Endothelial cell of umbilical vein (primary cell): ENCODE data around the gene SEMA5A. TPM values are rescaled to one million over a fixed set of nuclear protein-coding genes. Genes with fewer than 3 reads are reported as not detected.

ENCODE experiments used
- BruUV-seq: library from RNA; stranded (reverse); fragments of 400-500 nt; replicated peaks from 2 replicates; lab custom pipeline; 2021; lab: Mats Ljungman, UMichigan
- CTCF ChIA-PET: fragments of 300-600, 350-600 bp; sonication (Branson Sonifier 250); formaldehyde crosslinking; loops from one replicate; lab custom pipeline; 2021; ENCODE audit warnings: antibody characterized with exemption, inconsistent platforms; lab: Charles Lee
- POLR2A ChIA-PET: fragments of 300-600, 350-600 bp; sonication (Branson Sonifier 250); formaldehyde crosslinking; loops from one replicate; lab custom pipeline; 2021; ENCODE audit warnings: antibody characterized with exemption, inconsistent platforms; lab: Charles Lee
- DNase-seq: peaks from one replicate; pipeline ENCODE4 v3.0.0-alpha.2; 2011; ENCODE audit warnings: low read depth, low spot score
- FAIRE-seq: peaks from 2 replicates; lab custom pipeline; 2011; peaks lifted over from hg19 to GRCh38; lab: Jason Lieb, UNC
- H2AFZ ChIP-seq: 2 replicates; pipeline ENCODE4 v1.6.0; 2012; ENCODE audit warnings: low read depth, low read length, control low read depth, inconsistent platforms
- H3K27ac ChIP-seq: 2 replicates; pipeline ENCODE4 v1.5.1; 2011; ENCODE audit warnings: low read depth, mild to moderate bottlenecking, control low read depth, low read length, moderate library complexity; ENCODE audit not compliant: insufficient read depth
- H3K27me3 ChIP-seq, 2 experiments: 2 replicates each; pipeline versions ENCODE4 v1.6.0 to v1.6.1; 2011; ENCODE audit warnings: low read length in 2 of 2, mixed read lengths in 1 of 2; ENCODE audit not compliant: control insufficient read depth in 2 of 2, insufficient read depth in 2 of 2
- H3K36me3 ChIP-seq, 2 experiments: 2 replicates in 1 of 2; 3 replicates in 1 of 2; pipeline ENCODE4 v1.5.1; 2011; ENCODE audit warnings: low read length in 2 of 2, mild to moderate bottlenecking in 1 of 2, moderate library complexity in 1 of 2; ENCODE audit not compliant: control insufficient read depth in 2 of 2, insufficient read depth in 2 of 2; ENCODE audit errors: extremely low read depth in 1 of 2
- H3K4me1 ChIP-seq: 3 replicates; pipeline ENCODE4 v1.5.1; 2011; ENCODE audit warnings: mild to moderate bottlenecking, low read length; ENCODE audit not compliant: control insufficient read depth, insufficient read depth; ENCODE audit errors: extremely low read depth
- H3K4me2 ChIP-seq: 2 replicates; pipeline ENCODE4 v1.6.1; 2011; ENCODE audit warnings: low read length, control low read depth, mixed read lengths; ENCODE audit not compliant: insufficient read depth
- H3K4me3 ChIP-seq, 3 experiments: fragments of 200-600 bp in 1 of 3; sonication (generic), shearing (Covaris generic) in 1 of 3; replicated peaks in 1 of 3; 2 replicates each; pipeline ENCODE4 v1.5.1; 2011 to 2016; ENCODE audit warnings: control low read depth in 3 of 3, low read length in 3 of 3, mild to moderate bottlenecking in 2 of 3, inconsistent platforms in 1 of 3, low read depth in 1 of 3, moderate library complexity in 1 of 3; ENCODE audit not compliant: insufficient read depth in 1 of 3
- H3K79me2 ChIP-seq: 2 replicates; pipeline ENCODE4 v1.6.0; 2012; ENCODE audit warnings: low read length, inconsistent platforms; ENCODE audit not compliant: control insufficient read depth, insufficient read depth
- H3K9ac ChIP-seq: replicated peaks from 2 replicates; pipeline ENCODE3; 2011; ENCODE audit warnings: low read length, control low read depth; ENCODE audit not compliant: insufficient read depth; ENCODE audit errors: extremely low read depth
- H3K9me1 ChIP-seq: replicated peaks from 3 replicates; pipeline ENCODE4 v1.6.0; 2011; ENCODE audit warnings: mild to moderate bottlenecking, low read length; ENCODE audit not compliant: control insufficient read depth, insufficient read depth; ENCODE audit errors: extremely low read depth
- H3K9me3 ChIP-seq: replicated peaks from 2 replicates; pipeline ENCODE4 v1.5.1; 2012; ENCODE audit warnings: low read length, inconsistent platforms; ENCODE audit not compliant: control insufficient read depth, insufficient read depth
- H4K20me1 ChIP-seq: replicated peaks from 2 replicates; pipeline ENCODE3; 2011; ENCODE audit warnings: mild to moderate bottlenecking, low read length; ENCODE audit not compliant: control insufficient read depth, insufficient read depth; ENCODE audit errors: extremely low read depth
- CTCF ChIP-seq, 2 donors: IDR thresholded peaks; 1 replicate in 1 of 2; 2 replicates in 1 of 2; pipeline ENCODE4 v1.5.1; 2011; ENCODE audit warnings: low read length in 2 of 2, mild to moderate bottlenecking in 2 of 2, moderate library complexity in 2 of 2, control low read depth in 1 of 2, inconsistent platforms in 1 of 2, low read depth in 1 of 2; ENCODE audit not compliant: insufficient read depth in 1 of 2; ENCODE audit errors: extremely low read depth in 1 of 2
- EZH2 ChIP-seq: IDR thresholded peaks from 2 replicates; pipeline ENCODE4 v1.6.1; 2012; ENCODE audit warnings: borderline replicate concordance, low read depth, mild to moderate bottlenecking, moderate library complexity, low read length, inconsistent platforms; ENCODE audit not compliant: severe bottlenecking
- FOS ChIP-seq: IDR thresholded peaks from 2 replicates; pipeline ENCODE4 v1.6.1; 2011; ENCODE audit warnings: mild to moderate bottlenecking, low read length, moderate library complexity, borderline replicate concordance; ENCODE audit not compliant: insufficient read depth
- GATA2 ChIP-seq: IDR thresholded peaks from 2 replicates; pipeline ENCODE4 v1.7.0; 2011; ENCODE audit warnings: low read depth, mild to moderate bottlenecking, moderate library complexity, mixed read lengths, low read length; ENCODE audit not compliant: insufficient read length, insufficient read depth
- JUN ChIP-seq: IDR thresholded peaks from 2 replicates; pipeline ENCODE4 v1.6.1; 2011; ENCODE audit warnings: borderline replicate concordance, low read depth; ENCODE audit not compliant: insufficient read length, insufficient read depth
- MAX ChIP-seq: IDR thresholded peaks from 2 replicates; pipeline ENCODE4 v1.6.1; 2011; ENCODE audit not compliant: insufficient read depth, insufficient read length
- MYC ChIP-seq: IDR thresholded peaks from one replicate; pipeline ENCODE4 v1.6.1; 2011; ENCODE audit warnings: mild to moderate bottlenecking, low read depth, low read length
- POLR2A ChIP-seq: IDR thresholded peaks from 2 replicates; pipeline ENCODE4 v1.6.1; 2012; ENCODE audit warnings: low read depth, mild to moderate bottlenecking, control low read depth, low read length
- POLR2AphosphoS5 ChIP-seq: IDR thresholded peaks from 2 replicates; pipeline ENCODE4 v1.6.1; 2012; ENCODE audit warnings: low read depth, mild to moderate bottlenecking, control low read depth, low read length, moderate library complexity; ENCODE audit not compliant: insufficient read depth
- dilution Hi-C: fragments of 300-500 bp; cut with MboI; formaldehyde crosslinking; loops from one replicate; pipeline ENCODE4 v1.15.0; 2019; ENCODE audit warnings: low sequenced_read_pairs; ENCODE audit not compliant: extremely low pct_ligation_motif_present
- intact Hi-C: fragments of 100-400 bp; cut with micrococcal nuclease; formaldehyde crosslinking; loops from one replicate; pipeline ENCODE4 v1.10.0; 2022
- polyA plus RNA-seq, 4 experiments: library from polyadenylated mRNA; depleted of rRNA in 3 of 4; stranded (reverse) in 3 of 4; unstranded in 1 of 4; fragments of >200 nt; gene quantifications; 2 replicates each; pipeline versions ENCODE4 v1.2.1 to v1.2.3, GENCODE V29; 2011 to 2012; ENCODE audit warnings: missing spikeins in 1 of 4
- total RNA-seq: library from RNA; stranded (reverse); gene quantifications from 2 replicates; pipeline ENCODE4 v1.2.3, GENCODE V29; 2021

SEMA5A gene
- total and polyA plus RNA-seq, 2 donors (not counting 3 experiments of a cell fraction or from before 2014, with no cell fraction given) = 0.04 to 0.06 TPM

GRCh38 chr5:9408964-9409363 is 136.9 kb downstream of the SEMA5A start:
- no peak overlapping the region for H2AFZ ChIP-seq
- H3K4me1 ChIP-seq = no peaks in the 10 kb centered on the region
- H3K9me3 ChIP-seq = no peaks in the 10 kb centered on the region
- no peaks in the 10 kb centered on the region for H3K27me3 ChIP-seq
- H3K4me3 ChIP-seq = no peak overlapping the region
- H3K9me1 ChIP-seq = no peaks in the 10 kb centered on the region
- DNase-seq = no peak
- dilution Hi-C loops (no loop called here), intact Hi-C loops (no loop called here)
- TF ChIP-seq EZH2 = no peak
- TF ChIP-seq POLR2A = no peak
- TF ChIP-seq GATA2 = no peak
- TF ChIP-seq CTCF (IDR thresholded peaks at IDR 0.05; ENCODE audit: extremely low read depth in 1 of 2, insufficient read depth in 1 of 2, low read depth in 1 of 2, low read length in 2 of 2) = no peak
- no peak for TF ChIP-seq MYC
- no peak for TF ChIP-seq FOS
- TF ChIP-seq JUN = no peak
- TF ChIP-seq MAX = no peak
- TF ChIP-seq POLR2AphosphoS5 = no peak
- CTCF ChIA-PET = no interaction called here
- H3K4me2 ChIP-seq = no peak overlapping the region
- H3K79me2 ChIP-seq = no peaks in the 10 kb centered on the region
- H3K27ac ChIP-seq = no peak overlapping the region
- no peak for FAIRE-seq
- H3K36me3 ChIP-seq = no peaks in the 10 kb centered on the region
- POLR2A ChIA-PET = no interaction called here
- H4K20me1 ChIP-seq = no peaks in the 10 kb centered on the region
- BruUV-seq = no TSS peak
- H3K9ac ChIP-seq = no peak overlapping the region
